Mesenchymal stem cell (in vitro differentiated cells and primary cell): ENCODE measurements around the gene CNTLN.

ENCODE experiments used
- DNase-seq: peaks from one replicate; pipeline ENCODE4 v3.0.0-alpha.2; 2013
- H2AFZ ChIP-seq: one replicate; pipeline ENCODE4 v1.6.1; 2013; ENCODE audit warnings: low read depth, mild to moderate bottlenecking, control low read depth, inconsistent platforms, low read length, moderate library complexity
- H2AK5ac ChIP-seq: 2 replicates; pipeline ENCODE4 v1.6.1; 2013; ENCODE audit warnings: low read length, moderate library complexity, mild to moderate bottlenecking, inconsistent platforms; ENCODE audit not compliant: severe bottlenecking
- H2BK120ac ChIP-seq: one replicate; pipeline ENCODE4 v1.6.1; 2013; ENCODE audit warnings: low read depth, mild to moderate bottlenecking, inconsistent platforms, low read length, moderate library complexity
- H2BK12ac ChIP-seq, 2 experiments: one replicate each; pipeline ENCODE4 v1.6.1; 2013; ENCODE audit warnings: inconsistent platforms in 2 of 2, low read length in 2 of 2, mild to moderate bottlenecking in 2 of 2, moderate library complexity in 2 of 2, control low read depth in 1 of 2
- H2BK15ac ChIP-seq: one replicate; pipeline ENCODE4 v1.6.1; 2013; ENCODE audit warnings: mild to moderate bottlenecking, low read depth, inconsistent platforms; ENCODE audit not compliant: poor library complexity, severe bottlenecking
- H2BK5ac ChIP-seq: 2 replicates; pipeline ENCODE4 v1.6.1; 2013; ENCODE audit warnings: low read depth, mild to moderate bottlenecking, low read length, control low read depth, inconsistent platforms; ENCODE audit not compliant: poor library complexity, severe bottlenecking
- H3K14ac ChIP-seq, 2 experiments: one replicate each; pipeline ENCODE4 v1.6.1; 2013; ENCODE audit warnings: inconsistent platforms in 2 of 2, low read length in 2 of 2, control low read depth in 1 of 2, mild to moderate bottlenecking in 1 of 2, moderate library complexity in 1 of 2
- H3K18ac ChIP-seq, 2 experiments: one replicate each; pipeline ENCODE4 v1.6.1; 2013; ENCODE audit warnings: inconsistent platforms in 2 of 2, low read length in 2 of 2, control low read depth in 1 of 2, low read depth in 1 of 2, mild to moderate bottlenecking in 1 of 2
- H3K23ac ChIP-seq, 2 experiments: one replicate each; pipeline ENCODE4 v1.6.1; 2013; ENCODE audit warnings: inconsistent platforms in 2 of 2, low read length in 2 of 2, mild to moderate bottlenecking in 2 of 2, moderate library complexity in 2 of 2, control low read depth in 1 of 2
- H3K27ac ChIP-seq: 2 replicates; pipeline ENCODE4 v1.5.1; 2013; ENCODE audit warnings: mild to moderate bottlenecking, moderate library complexity, low read length, control low read depth, inconsistent platforms; ENCODE audit not compliant: poor library complexity, severe bottlenecking
- H3K27me3 ChIP-seq, 2 experiments: 2 replicates each; pipeline versions ENCODE4 v1.6.1 to v1.7.0; 2013; ENCODE audit warnings: low read length in 2 of 2, mild to moderate bottlenecking in 2 of 2, moderate library complexity in 2 of 2, control low read depth in 1 of 2, inconsistent platforms in 1 of 2; ENCODE audit not compliant: control insufficient read depth in 1 of 2, insufficient read depth in 1 of 2
- H3K36me3 ChIP-seq, 2 experiments: 2 replicates each; pipeline versions ENCODE4 v1.6.1 to v1.7.0; 2013; ENCODE audit warnings: low read length in 2 of 2, control low read depth in 1 of 2, inconsistent platforms in 1 of 2, low read depth in 1 of 2, mild to moderate bottlenecking in 1 of 2; ENCODE audit not compliant: insufficient read depth in 2 of 2, control insufficient read depth in 1 of 2
- H3K4ac ChIP-seq, 2 experiments: one replicate each; pipeline ENCODE4 v1.6.1; 2013; ENCODE audit warnings: inconsistent platforms in 2 of 2, low read length in 2 of 2, mild to moderate bottlenecking in 2 of 2, moderate library complexity in 2 of 2, control low read depth in 1 of 2, low read depth in 1 of 2
- H3K4me1 ChIP-seq: 2 replicates; pipeline ENCODE4 v1.6.1; 2013; ENCODE audit warnings: low read depth, low read length, control low read depth; ENCODE audit not compliant: control insufficient read depth, insufficient read depth
- H3K4me2 ChIP-seq: 2 replicates; pipeline ENCODE4 v1.6.1; 2013; ENCODE audit warnings: low read length, mild to moderate bottlenecking, inconsistent platforms; ENCODE audit not compliant: poor library complexity, severe bottlenecking
- H3K4me3 ChIP-seq, 2 experiments: 2 replicates each; pipeline versions ENCODE4 v1.5.1 to v1.7.0; 2013; ENCODE audit warnings: low read length in 2 of 2, mild to moderate bottlenecking in 2 of 2, control low read depth in 1 of 2, low read depth in 1 of 2; ENCODE audit not compliant: insufficient read depth in 1 of 2
- H3K79me1 ChIP-seq: replicated peaks from 2 replicates; pipeline ENCODE4 v1.6.1; 2013; ENCODE audit warnings: mild to moderate bottlenecking, control low read depth, low read length, inconsistent platforms; ENCODE audit not compliant: poor library complexity, severe bottlenecking
- H3K9ac ChIP-seq: 2 replicates; pipeline ENCODE4 v1.7.0; 2013; ENCODE audit warnings: mild to moderate bottlenecking, low read length, moderate library complexity
- H3K9me3 ChIP-seq: 2 replicates; pipeline ENCODE4 v1.7.0; 2013; ENCODE audit warnings: mild to moderate bottlenecking, low read length; ENCODE audit not compliant: control insufficient read depth
- H4K8ac ChIP-seq: one replicate; pipeline ENCODE4 v1.6.1; 2013; ENCODE audit warnings: inconsistent platforms, mild to moderate bottlenecking, low read length, moderate library complexity
- H4K91ac ChIP-seq: one replicate; pipeline ENCODE4 v1.6.1; 2013; ENCODE audit warnings: mild to moderate bottlenecking, low read length, inconsistent platforms
- WGBS: methylation state at CpG from one replicate; pipeline ENCODE4 v1.1.7; 2013; ENCODE audit warnings: mixed read lengths; 5-methylcytosine and 5-hydroxymethylcytosine counted together

CNTLN gene

DNA sequence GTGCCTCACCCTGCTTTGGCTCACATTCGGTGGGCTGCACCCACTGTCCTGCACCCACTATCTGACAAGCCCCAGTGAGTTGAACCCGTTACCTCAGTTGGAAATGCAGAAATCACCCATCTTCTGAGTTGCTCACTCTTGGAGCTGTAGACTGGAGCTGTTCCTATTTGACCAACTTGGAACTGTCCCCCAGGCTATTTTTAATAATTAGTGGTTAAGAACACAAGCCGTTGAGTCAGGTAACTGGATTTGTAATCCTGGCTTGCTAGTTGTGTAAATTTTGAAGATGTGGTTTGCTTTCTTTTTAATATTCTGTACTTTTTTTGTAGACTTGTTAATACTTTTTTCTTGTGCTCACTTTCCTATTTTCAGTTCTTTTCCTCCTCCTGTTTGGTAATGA lies 81.2 kb downstream of the CNTLN start:
- H3K9me3 ChIP-seq: no peaks in the 10 kb centered on the region
- DNase-seq: no peak
- no peak overlapping the region for H3K23ac ChIP-seq
- no peak overlapping the region for H4K91ac ChIP-seq
- H3K4ac ChIP-seq: no peak overlapping the region
- no peak overlapping the region for H3K14ac ChIP-seq
- H2AFZ ChIP-seq: no peak overlapping the region
- no peak overlapping the region for H2BK5ac ChIP-seq
- no peak overlapping the region for H2BK12ac ChIP-seq
- H3K4me3 ChIP-seq: no peak overlapping the region
- H3K9ac ChIP-seq: no peak overlapping the region
- no peak overlapping the region for H2BK120ac ChIP-seq
- H3K27ac ChIP-seq: no peak overlapping the region
- no peak overlapping the region for H3K4me2 ChIP-seq
- no peaks in the 10 kb centered on the region for H3K4me1 ChIP-seq
- no peak overlapping the region for H3K18ac ChIP-seq
- peaks cover 15% of the 10 kb centered on the region for H3K79me1 ChIP-seq
- H3K27me3 ChIP-seq: no peaks in the 10 kb centered on the region
- H2BK15ac ChIP-seq: no peak overlapping the region
- no peak overlapping the region for H4K8ac ChIP-seq
- no peak overlapping the region for H2AK5ac ChIP-seq
- H3K36me3 ChIP-seq: no peaks in the 10 kb centered on the region
- WGBS: 100% methylated on average over 2 of the region's 3 CpGs

DNA sequence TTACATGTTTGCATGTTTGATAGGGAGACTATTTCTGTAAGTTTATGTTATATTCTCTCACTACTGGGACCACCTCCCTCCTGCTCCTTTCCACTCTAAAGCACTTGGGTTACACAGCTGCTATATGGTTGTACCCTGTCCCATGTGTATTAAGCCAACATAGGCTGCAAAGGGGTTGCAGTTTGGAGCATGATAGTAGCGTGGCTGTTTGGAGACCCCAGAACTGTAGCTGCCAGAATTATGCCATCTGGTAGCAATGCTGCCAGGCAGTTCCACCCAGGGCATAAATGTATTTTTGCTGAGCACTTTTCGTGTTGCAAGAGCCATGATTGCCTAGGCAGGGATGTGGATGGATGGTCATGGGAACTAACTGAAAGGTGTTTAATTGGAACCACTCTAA lies 81.8 kb downstream of the CNTLN start:
- Histone ChIP-seq H3K23ac (no peak overlapping the region), H2AK5ac (no peak overlapping the region), H4K8ac (no peak overlapping the region), H2BK15ac (no peak overlapping the region), H2AFZ (no peak overlapping the region), H3K9me3 (no peaks in the 10 kb centered on the region), H3K18ac (no peak overlapping the region), H2BK120ac (no peak overlapping the region), H2BK5ac (no peak overlapping the region), H3K4me1 (no peaks in the 10 kb centered on the region), H3K4me2 (no peak overlapping the region), H3K9ac (no peak overlapping the region), H3K36me3 (no peaks in the 10 kb centered on the region), H3K4ac (no peak overlapping the region), H3K27ac (no peak overlapping the region), H3K14ac (no peak overlapping the region), H2BK12ac (no peak overlapping the region), H4K91ac (no peak overlapping the region), H3K4me3 (no peak overlapping the region), H3K79me1 (peaks cover 15% of the 10 kb centered on the region), H3K27me3 (no peaks in the 10 kb centered on the region)
- DNase-seq: no peak
- 88% methylated on average over 2 of the region's 2 CpGs for WGBS

DNA sequence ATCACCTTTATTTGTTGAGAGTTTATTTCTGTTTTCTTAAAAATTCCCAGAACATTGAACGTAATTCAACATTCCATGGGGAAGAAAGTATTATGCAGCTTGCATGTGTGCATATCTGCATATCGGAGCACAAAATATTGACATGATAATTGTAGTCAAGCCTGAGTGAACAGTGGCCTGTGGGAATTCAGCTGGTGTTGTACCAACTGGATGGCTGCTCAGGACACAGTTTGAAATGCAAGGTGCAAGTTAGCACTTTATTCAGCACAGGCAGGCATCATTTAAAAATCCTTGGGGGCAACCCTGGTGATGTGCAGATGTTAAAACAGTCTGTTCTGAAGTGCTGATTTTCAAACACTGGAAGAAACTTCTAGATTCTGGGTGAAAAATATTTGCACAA lies 82.4 kb downstream of the CNTLN start:
- no peak overlapping the region for H3K9ac ChIP-seq
- no peak overlapping the region for H3K4me2 ChIP-seq
- no peak overlapping the region for H2BK12ac ChIP-seq
- 99% methylated on average over 2 of the region's 2 CpGs for WGBS
- H2AK5ac ChIP-seq: no peak overlapping the region
- DNase-seq: no peak
- no peak overlapping the region for H2BK5ac ChIP-seq
- no peaks in the 10 kb centered on the region for H3K4me1 ChIP-seq
- no peaks in the 10 kb centered on the region for H3K27me3 ChIP-seq
- no peak overlapping the region for H4K91ac ChIP-seq
- no peak overlapping the region for H3K23ac ChIP-seq
- no peak overlapping the region for H3K14ac ChIP-seq
- no peak overlapping the region for H2AFZ ChIP-seq
- no peak overlapping the region for H3K18ac ChIP-seq
- peaks cover 17% of the 10 kb centered on the region for H3K79me1 ChIP-seq
- no peak overlapping the region for H3K27ac ChIP-seq
- no peak overlapping the region for H2BK120ac ChIP-seq
- H3K9me3 ChIP-seq: no peaks in the 10 kb centered on the region
- H3K4me3 ChIP-seq: no peak overlapping the region
- no peak overlapping the region for H2BK15ac ChIP-seq
- no peak overlapping the region for H3K4ac ChIP-seq
- H4K8ac ChIP-seq: no peak overlapping the region
- H3K36me3 ChIP-seq: no peaks in the 10 kb centered on the region

DNA sequence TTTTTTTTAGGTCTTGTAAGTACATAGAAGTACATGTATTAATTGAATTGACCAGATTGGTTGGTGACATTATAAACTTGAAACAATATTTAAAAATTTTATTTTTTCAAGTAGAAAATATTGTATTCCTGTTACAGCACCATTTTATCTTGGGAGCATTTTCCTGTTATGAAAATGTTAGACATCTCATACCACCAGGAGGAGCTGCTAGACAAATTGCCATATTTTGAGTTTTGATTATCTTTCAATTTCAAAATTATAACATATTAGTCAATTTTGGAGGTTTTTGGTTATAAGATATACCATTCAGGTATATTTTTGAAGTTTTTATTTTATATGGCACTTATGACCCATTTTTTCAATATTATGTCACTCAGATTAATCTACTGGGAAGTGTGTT lies 84.4 kb downstream of the CNTLN start:
- Histone ChIP-seq H3K23ac (no peak overlapping the region), H2BK12ac (no peak overlapping the region), H3K27me3 (no peaks in the 10 kb centered on the region), H2BK120ac (no peak overlapping the region), H3K9ac (no peak overlapping the region), H3K4me3 (no peak overlapping the region), H2BK5ac (no peak overlapping the region), H2BK15ac (no peak overlapping the region), H3K27ac (no peak overlapping the region), H3K18ac (no peak overlapping the region), H2AFZ (no peak overlapping the region), H2AK5ac (no peak overlapping the region), H3K79me1 (peaks cover 20% of the 10 kb centered on the region), H3K4ac (no peak overlapping the region), H3K4me2 (no peak overlapping the region), H4K91ac (no peak overlapping the region), H3K36me3 (no peaks in the 10 kb centered on the region), H3K9me3 (no peaks in the 10 kb centered on the region), H3K4me1 (no peaks in the 10 kb centered on the region), H3K14ac (no peak overlapping the region), H4K8ac (no peak overlapping the region)
- peak; percentile 5 for DNase-seq
